ENCODE results near the gene IFITM1. TPM values are rescaled to one million over a fixed set of nuclear protein-coding genes. Genes with fewer than 3 reads are reported as not detected.

Gene IFITM1
- total RNA-seq, 1 experiment from 2014 or later, result 2.0 TPM

- H3K9me2 ChIP-seq (replicated peaks; ENCODE audit: low read length), result no peaks in the 10 kb centered on the region
- H3K4me2 ChIP-seq (ENCODE audit: low read length), result no peak overlapping the region
- H3K79me2 ChIP-seq (ENCODE audit: low read length), result no peaks in the 10 kb centered on the region
- H3K9ac ChIP-seq (ENCODE audit: low read length), result no peak overlapping the region
- H4K20me1 ChIP-seq (ENCODE audit: low read length), result no peaks in the 10 kb centered on the region
- H3K36me3 ChIP-seq (ENCODE audit: low read depth, low read length), result no peaks in the 10 kb centered on the region
- ChIA-PET CTCF (no interaction called here), POLR2A (ENCODE audit: unreplicated experiment) (no interaction called here)
- no peaks in the 10 kb centered on the region for H3K9me3 ChIP-seq (ENCODE audit: low read length)
- no peak for DNase-seq
- intact Hi-C loops (cut with micrococcal nuclease), result no loop called here
- H2AFZ ChIP-seq (ENCODE audit: low read length), result no peak overlapping the region
- ATAC-seq, result no peak
- no peaks in the 10 kb centered on the region for H3K27me3 ChIP-seq (ENCODE audit: low read length)
- no peak overlapping the region for H3K27ac ChIP-seq (ENCODE audit: low read length)
- TF ChIP-seq EZH2 (IDR thresholded peaks at IDR 0.05; ENCODE audit: low read length, unreplicated experiment) (no peak), EZH2phosphoT487 (IDR thresholded peaks at IDR 0.05; ENCODE audit: borderline replicate concordance, low read length) (no peak)
- TF ChIP-seq, protein P1, sequence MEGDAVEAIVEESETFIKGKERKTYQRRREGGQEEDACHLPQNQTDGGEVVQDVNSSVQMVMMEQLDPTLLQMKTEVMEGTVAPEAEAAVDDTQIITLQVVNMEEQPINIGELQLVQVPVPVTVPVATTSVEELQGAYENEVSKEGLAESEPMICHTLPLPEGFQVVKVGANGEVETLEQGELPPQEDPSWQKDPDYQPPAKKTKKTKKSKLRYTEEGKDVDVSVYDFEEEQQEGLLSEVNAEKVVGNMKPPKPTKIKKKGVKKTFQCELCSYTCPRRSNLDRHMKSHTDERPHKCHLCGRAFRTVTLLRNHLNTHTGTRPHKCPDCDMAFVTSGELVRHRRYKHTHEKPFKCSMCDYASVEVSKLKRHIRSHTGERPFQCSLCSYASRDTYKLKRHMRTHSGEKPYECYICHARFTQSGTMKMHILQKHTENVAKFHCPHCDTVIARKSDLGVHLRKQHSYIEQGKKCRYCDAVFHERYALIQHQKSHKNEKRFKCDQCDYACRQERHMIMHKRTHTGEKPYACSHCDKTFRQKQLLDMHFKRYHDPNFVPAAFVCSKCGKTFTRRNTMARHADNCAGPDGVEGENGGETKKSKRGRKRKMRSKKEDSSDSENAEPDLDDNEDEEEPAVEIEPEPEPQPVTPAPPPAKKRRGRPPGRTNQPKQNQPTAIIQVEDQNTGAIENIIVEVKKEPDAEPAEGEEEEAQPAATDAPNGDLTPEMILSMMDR (conservative IDR thresholded peaks at IDR 0.05; ENCODE audit: low read depth, low read length), result no peak
- no TSS peak for BruUV-seq (replicated peaks)
- no peak overlapping the region for H3K4me3 ChIP-seq (ENCODE audit: low read length)
- H3K4me1 ChIP-seq (ENCODE audit: insufficient read depth, low read length), result no peaks in the 10 kb centered on the region
- no peaks in the 10 kb centered on the region for H3F3A ChIP-seq (ENCODE audit: low read length, unreplicated experiment)
These were observed 22.3 kb upstream of the IFITM1 start for GRCh38 chr11:291281-292210.

- Histone ChIP-seq H2AFZ (ENCODE audit: low read length) (no peak overlapping the region), H3K27ac (ENCODE audit: low read length) (no peak overlapping the region), H3K27me3 (ENCODE audit: low read length) (no peaks in the 10 kb centered on the region), H3K9me2 (replicated peaks; ENCODE audit: low read length) (no peaks in the 10 kb centered on the region), H3K79me2 (ENCODE audit: low read length) (no peaks in the 10 kb centered on the region), H3K9ac (ENCODE audit: low read length) (no peak overlapping the region), H3F3A (ENCODE audit: low read length, unreplicated experiment) (no peaks in the 10 kb centered on the region), H3K4me3 (ENCODE audit: low read length) (no peak overlapping the region), H3K9me3 (ENCODE audit: low read length) (no peaks in the 10 kb centered on the region), H3K36me3 (ENCODE audit: low read depth, low read length) (no peaks in the 10 kb centered on the region), H3K4me2 (ENCODE audit: low read length) (no peak overlapping the region), H4K20me1 (ENCODE audit: low read length) (no peaks in the 10 kb centered on the region), H3K4me1 (ENCODE audit: insufficient read depth, low read length) (no peaks in the 10 kb centered on the region)
- intact Hi-C loops (cut with micrococcal nuclease), result no loop called here
- ChIA-PET CTCF (no interaction called here), POLR2A (ENCODE audit: unreplicated experiment) (no interaction called here)
- BruUV-seq (replicated peaks), result no TSS peak
- ATAC-seq (no peak), DNase-seq (no peak)
- no peak for TF ChIP-seq EZH2phosphoT487 (IDR thresholded peaks at IDR 0.05; ENCODE audit: borderline replicate concordance, low read length)
- TF ChIP-seq EZH2 (IDR thresholded peaks at IDR 0.05; ENCODE audit: low read length, unreplicated experiment), result no peak
- TF ChIP-seq, protein P1 (conservative IDR thresholded peaks at IDR 0.05; ENCODE audit: low read depth, low read length), result no peak
These were observed 21.4 kb upstream of the IFITM1 start for GRCh38 chr11:292211-293121.
